DOHH2 (cell line): ENCODE results near the gene NFKB1.

Experiments
- H3F3A ChIP-seq: fragments of 200-600 bp; sonication (generic), shearing (Covaris generic); 2 replicates; pipeline ENCODE4 v1.6.0; 2016; ENCODE audit warnings: antibody characterized with exemption, mild to moderate bottlenecking; ENCODE audit not compliant: control insufficient read depth, insufficient read depth
- H3K27ac ChIP-seq: fragments of 200-600 bp; sonication (generic); 2 replicates; pipeline ENCODE4 v1.5.1; 2014; ENCODE audit warnings: low read depth, mild to moderate bottlenecking, low read length, moderate library complexity
- H3K27me3 ChIP-seq: fragments of 200-600 bp; sonication (generic); 2 replicates; pipeline ENCODE4 v1.6.1; 2014; ENCODE audit warnings: mild to moderate bottlenecking, low read length, mixed read lengths; ENCODE audit not compliant: control insufficient read depth
- H3K36me3 ChIP-seq: fragments of 200-600 bp; sonication (generic); 2 replicates; pipeline ENCODE4 v1.6.1; 2014; ENCODE audit warnings: mild to moderate bottlenecking, low read length, moderate library complexity, mixed read lengths; ENCODE audit not compliant: control insufficient read depth
- H3K4me1 ChIP-seq: fragments of 200-600 bp; sonication (generic); 2 replicates; pipeline ENCODE4 v1.6.1; 2014; ENCODE audit warnings: mild to moderate bottlenecking, low read length, mixed read lengths; ENCODE audit not compliant: control insufficient read depth
- H3K4me2 ChIP-seq: fragments of 200-600 bp; sonication (generic); 2 replicates; pipeline ENCODE4 v1.6.0; 2014; ENCODE audit warnings: mild to moderate bottlenecking, low read length, moderate library complexity
- H3K4me3 ChIP-seq: fragments of 200-600 bp; sonication (generic); 2 replicates; pipeline ENCODE4 v1.5.1; 2014; ENCODE audit warnings: mild to moderate bottlenecking, low read length, mixed read lengths
- H3K79me2 ChIP-seq: fragments of 200-600 bp; sonication (generic); 2 replicates; pipeline ENCODE4 v1.6.1; 2014; ENCODE audit warnings: mild to moderate bottlenecking, low read length, mixed read lengths; ENCODE audit not compliant: control insufficient read depth
- H3K9me2 ChIP-seq: fragments of 200-600 bp; sonication (generic); replicated peaks from 2 replicates; pipeline ENCODE4 v1.6.1; 2014; ENCODE audit warnings: mild to moderate bottlenecking, low read length, mixed read lengths; ENCODE audit not compliant: control insufficient read depth
- H3K9me3 ChIP-seq: fragments of 200-600 bp; sonication (generic); 2 replicates; pipeline ENCODE4 v1.6.1; 2014; ENCODE audit warnings: antibody characterized with exemption, low read length, mixed read lengths; ENCODE audit not compliant: control insufficient read depth, insufficient read depth
- H4K20me1 ChIP-seq: fragments of 200-600 bp; sonication (generic); 2 replicates; pipeline ENCODE4 v1.6.0; 2014; ENCODE audit warnings: low read depth, mild to moderate bottlenecking, antibody characterized with exemption, low read length, moderate library complexity; ENCODE audit not compliant: control insufficient read depth, insufficient read depth
- EZH2phosphoT487 ChIP-seq: fragments of 200-600 bp; sonication (generic); IDR thresholded peaks from 2 replicates; pipeline ENCODE4 v1.6.1; 2017; ENCODE audit warnings: borderline replicate concordance, mild to moderate bottlenecking, antibody characterized with exemption, low read length, moderate library complexity, mixed read lengths
- TF ChIP-seq, protein P1 (sequence below): fragments of 200-600 bp; sonication (generic); IDR thresholded peaks from one replicate; pipeline ENCODE4 v1.5.1; 2014; ENCODE audit warnings: antibody characterized with exemption, mild to moderate bottlenecking, low read depth, low read length; ENCODE audit not compliant: poor library complexity, severe bottlenecking

The NFKB1 gene

DNA sequence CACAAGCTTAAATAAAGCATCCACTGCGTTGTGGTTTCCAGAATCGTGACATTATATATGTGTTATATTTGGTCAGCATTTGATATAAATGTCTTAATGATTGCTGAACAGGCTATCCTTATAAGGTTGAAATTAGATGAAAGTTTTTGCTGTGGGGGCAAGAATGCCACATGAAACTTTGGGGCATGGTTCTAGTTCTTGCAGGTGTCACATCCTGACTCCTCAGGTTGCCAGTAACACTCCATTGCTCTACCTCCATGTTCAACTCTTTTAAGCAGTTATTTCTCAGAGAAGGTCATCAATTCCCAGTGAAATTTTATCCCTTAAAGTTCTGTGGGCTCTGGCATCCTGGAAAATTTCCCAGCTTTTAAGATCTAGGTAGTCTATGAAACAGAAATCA lies 33.7 kb downstream of the NFKB1 start:
- no peaks in the 10 kb centered on the region for H3F3A ChIP-seq
- H3K4me2 ChIP-seq: no peak overlapping the region
- H3K27me3 ChIP-seq: no peaks in the 10 kb centered on the region
- no peak overlapping the region for H3K4me3 ChIP-seq
- TF ChIP-seq, protein P1, sequence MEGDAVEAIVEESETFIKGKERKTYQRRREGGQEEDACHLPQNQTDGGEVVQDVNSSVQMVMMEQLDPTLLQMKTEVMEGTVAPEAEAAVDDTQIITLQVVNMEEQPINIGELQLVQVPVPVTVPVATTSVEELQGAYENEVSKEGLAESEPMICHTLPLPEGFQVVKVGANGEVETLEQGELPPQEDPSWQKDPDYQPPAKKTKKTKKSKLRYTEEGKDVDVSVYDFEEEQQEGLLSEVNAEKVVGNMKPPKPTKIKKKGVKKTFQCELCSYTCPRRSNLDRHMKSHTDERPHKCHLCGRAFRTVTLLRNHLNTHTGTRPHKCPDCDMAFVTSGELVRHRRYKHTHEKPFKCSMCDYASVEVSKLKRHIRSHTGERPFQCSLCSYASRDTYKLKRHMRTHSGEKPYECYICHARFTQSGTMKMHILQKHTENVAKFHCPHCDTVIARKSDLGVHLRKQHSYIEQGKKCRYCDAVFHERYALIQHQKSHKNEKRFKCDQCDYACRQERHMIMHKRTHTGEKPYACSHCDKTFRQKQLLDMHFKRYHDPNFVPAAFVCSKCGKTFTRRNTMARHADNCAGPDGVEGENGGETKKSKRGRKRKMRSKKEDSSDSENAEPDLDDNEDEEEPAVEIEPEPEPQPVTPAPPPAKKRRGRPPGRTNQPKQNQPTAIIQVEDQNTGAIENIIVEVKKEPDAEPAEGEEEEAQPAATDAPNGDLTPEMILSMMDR: no peak
- TF ChIP-seq EZH2phosphoT487: no peak
- H3K79me2 ChIP-seq: peaks cover 3% of the 10 kb centered on the region; the same call in 1 of the 2 replicates
- H3K9me3 ChIP-seq: no peaks in the 10 kb centered on the region
- no peaks in the 10 kb centered on the region for H3K9me2 ChIP-seq
- H3K27ac ChIP-seq: no peak overlapping the region
- no peaks in the 10 kb centered on the region for H3K4me1 ChIP-seq
- H4K20me1 ChIP-seq: no peaks in the 10 kb centered on the region
- H3K36me3 ChIP-seq: peaks cover 65% of the 10 kb centered on the region

DNA sequence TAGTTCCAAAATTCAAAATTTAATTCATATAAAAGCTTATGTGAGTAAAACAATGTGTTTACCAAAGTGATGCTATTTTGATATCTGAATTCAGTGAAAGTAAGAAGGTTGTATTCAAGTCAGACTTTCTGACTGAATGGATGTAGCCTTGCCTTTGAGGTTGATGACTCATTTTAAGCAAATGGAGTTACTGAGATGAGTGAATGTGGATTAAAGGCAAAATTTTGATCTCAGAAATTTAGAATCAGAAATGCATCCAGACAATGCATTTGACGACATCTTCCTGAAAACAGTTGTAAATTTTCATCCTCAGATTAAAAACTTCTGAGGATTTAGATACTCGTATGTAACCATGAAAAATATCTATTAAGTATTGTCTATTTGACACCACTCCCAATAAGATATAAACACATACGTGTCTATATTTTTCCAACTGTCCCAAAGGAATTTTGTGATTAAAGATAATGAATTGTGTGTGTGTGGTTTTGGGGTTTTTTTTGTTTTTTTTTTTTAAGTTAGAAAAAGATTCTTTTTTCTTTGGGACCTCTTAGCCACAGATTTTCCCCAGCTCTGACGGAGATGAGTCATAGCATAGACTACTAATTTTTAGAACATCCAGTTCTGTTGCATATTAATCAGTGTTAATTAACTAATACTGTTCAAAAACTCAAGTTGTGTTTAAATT lies 34.4 kb downstream of the NFKB1 start:
- Histone ChIP-seq H3K4me1 (no peaks in the 10 kb centered on the region), H3K4me3 (no peak overlapping the region), H3K27ac (no peak overlapping the region), H3K4me2 (no peak overlapping the region), H3K79me2 (0 out of 2 replicates have a peak, but pooled peaks cover 3% of the 10 kb centered on the region), H3F3A (no peaks in the 10 kb centered on the region), H3K36me3 (peaks cover 63% of the 10 kb centered on the region), H3K9me2 (no peaks in the 10 kb centered on the region), H4K20me1 (no peaks in the 10 kb centered on the region), H3K27me3 (no peaks in the 10 kb centered on the region), H3K9me3 (no peaks in the 10 kb centered on the region)
- TF ChIP-seq, protein P1: no peak
- TF ChIP-seq EZH2phosphoT487: no peak

DNA sequence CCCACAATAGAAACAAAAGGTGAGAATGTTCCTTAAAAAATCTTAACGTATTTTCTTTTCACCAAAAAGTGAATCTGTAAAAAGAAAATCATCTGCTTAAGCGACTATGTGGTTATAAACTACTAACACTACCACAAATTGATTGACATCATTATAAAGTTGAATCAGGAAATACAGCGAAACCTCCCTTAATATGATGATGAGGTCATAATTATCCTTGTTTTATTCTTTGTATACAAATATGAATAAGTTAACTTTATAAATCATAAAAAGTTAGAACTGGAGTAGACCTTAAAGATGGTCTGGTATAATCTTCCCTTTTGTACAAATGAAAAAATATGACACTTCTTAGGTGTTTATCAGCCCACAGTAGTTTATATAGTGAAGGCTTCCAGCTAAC lies 35.6 kb downstream of the NFKB1 start:
- Histone ChIP-seq H3K27ac (no peak overlapping the region), H3K36me3 (peaks cover 63% of the 10 kb centered on the region), H3F3A (no peaks in the 10 kb centered on the region), H3K9me3 (no peaks in the 10 kb centered on the region), H4K20me1 (no peaks in the 10 kb centered on the region), H3K4me3 (no peak overlapping the region), H3K4me1 (no peaks in the 10 kb centered on the region), H3K79me2 (0 out of 2 replicates have a peak, but pooled peaks cover 3% of the 10 kb centered on the region), H3K4me2 (no peak overlapping the region), H3K9me2 (no peaks in the 10 kb centered on the region), H3K27me3 (no peaks in the 10 kb centered on the region)
- no peak for TF ChIP-seq EZH2phosphoT487
- TF ChIP-seq, protein P1: no peak
